ENCODE data around the gene CAPN2.

DNA sequence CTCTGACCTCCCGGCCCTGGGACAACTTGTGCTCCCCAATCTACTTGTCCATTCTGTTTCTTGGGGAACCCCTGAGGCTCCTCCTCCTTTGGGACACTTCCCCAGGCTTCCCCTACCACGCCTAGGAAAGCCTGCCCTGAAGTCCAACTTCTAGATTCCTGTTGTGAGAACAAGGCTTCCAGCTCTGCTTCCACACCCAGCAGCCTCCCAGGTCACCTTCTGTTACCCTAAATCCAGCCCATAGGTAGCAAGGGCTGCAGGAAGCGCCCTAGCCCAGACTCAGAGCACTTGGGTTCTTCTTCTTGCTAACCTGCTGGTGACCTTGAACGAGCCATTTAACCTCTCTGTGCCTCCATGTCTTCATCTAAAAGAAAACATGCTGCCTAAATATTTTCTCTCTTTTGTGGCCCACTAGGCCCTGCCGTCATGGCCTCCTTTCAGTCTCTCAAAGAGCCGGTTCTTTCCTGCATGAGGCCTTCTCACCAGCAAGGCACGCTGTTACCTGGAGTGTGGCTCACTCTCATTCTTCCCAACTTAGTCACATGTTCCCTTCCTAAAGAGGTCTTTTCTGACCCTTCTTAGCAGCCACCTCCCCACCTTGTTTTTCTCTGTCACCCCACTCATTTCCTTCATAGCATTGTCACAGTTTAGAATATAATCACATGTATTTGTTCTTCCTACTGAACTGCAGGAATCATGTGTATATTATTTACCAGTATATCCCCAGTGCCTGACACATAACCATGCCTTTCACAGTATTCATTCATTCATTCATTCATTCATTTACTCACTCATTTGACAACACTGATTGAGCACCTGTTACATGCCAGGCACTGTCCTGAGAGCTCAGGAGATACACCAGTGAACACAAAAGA lies 1.4 kb downstream of the CAPN2 start:
- TF ChIP-seq TAF1 (IDR thresholded peaks at IDR 0.05; ENCODE audit: borderline replicate concordance, low read depth, low read length): no peak
- no peak for TF ChIP-seq POLR2A (IDR thresholded peaks at IDR 0.05; ENCODE audit: low read depth, low read length)
- TF ChIP-seq POLR2AphosphoS5 (IDR thresholded peaks at IDR 0.05; ENCODE audit: low read depth, low read length): no peak

Measured in GM12892 (cell line).